Measurements from ENCODE around the gene CYFIP2. TPM values are rescaled to one million over a fixed set of nuclear protein-coding genes. Genes with fewer than 3 reads are reported as not detected.

CYFIP2 gene
- total RNA-seq, 2 donors from 2014 or later, result 17.8 to 25.2 TPM

- TF ChIP-seq POLR2A (IDR thresholded peaks at IDR 0.05), result no peak
- TF ChIP-seq, protein P1, sequence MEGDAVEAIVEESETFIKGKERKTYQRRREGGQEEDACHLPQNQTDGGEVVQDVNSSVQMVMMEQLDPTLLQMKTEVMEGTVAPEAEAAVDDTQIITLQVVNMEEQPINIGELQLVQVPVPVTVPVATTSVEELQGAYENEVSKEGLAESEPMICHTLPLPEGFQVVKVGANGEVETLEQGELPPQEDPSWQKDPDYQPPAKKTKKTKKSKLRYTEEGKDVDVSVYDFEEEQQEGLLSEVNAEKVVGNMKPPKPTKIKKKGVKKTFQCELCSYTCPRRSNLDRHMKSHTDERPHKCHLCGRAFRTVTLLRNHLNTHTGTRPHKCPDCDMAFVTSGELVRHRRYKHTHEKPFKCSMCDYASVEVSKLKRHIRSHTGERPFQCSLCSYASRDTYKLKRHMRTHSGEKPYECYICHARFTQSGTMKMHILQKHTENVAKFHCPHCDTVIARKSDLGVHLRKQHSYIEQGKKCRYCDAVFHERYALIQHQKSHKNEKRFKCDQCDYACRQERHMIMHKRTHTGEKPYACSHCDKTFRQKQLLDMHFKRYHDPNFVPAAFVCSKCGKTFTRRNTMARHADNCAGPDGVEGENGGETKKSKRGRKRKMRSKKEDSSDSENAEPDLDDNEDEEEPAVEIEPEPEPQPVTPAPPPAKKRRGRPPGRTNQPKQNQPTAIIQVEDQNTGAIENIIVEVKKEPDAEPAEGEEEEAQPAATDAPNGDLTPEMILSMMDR (IDR thresholded peaks at IDR 0.05), result no peak
- no peak for TF ChIP-seq POLR2AphosphoS5 (IDR thresholded peaks at IDR 0.05)
- no peaks in the 10 kb centered on the region for H3K27me3 ChIP-seq (replicated peaks; ENCODE audit: insufficient read depth)
- H3K4me1 ChIP-seq (replicated peaks), result no peaks in the 10 kb centered on the region
- intact Hi-C loops (cut with DNase I), result no loop called here
- peaks cover 0 to 4% of the 10 kb centered on the region in 2 donors for H3K36me3 ChIP-seq
- H3K4me3 ChIP-seq, result no peak overlapping the region
- H3K9me3 ChIP-seq, result no peaks in the 10 kb centered on the region
- DNase-seq (ENCODE audit: low spot score), result no peak
- 96% methylated on average over 6 of the region's 6 CpGs for WGBS
- no peak overlapping the region for H3K27ac ChIP-seq
Measured at GRCh38 chr5:157357823-157358222, 91.9 kb downstream of the CYFIP2 start.

GRCh38 chr5:157358871-157359270 lies 92.9 kb downstream of the CYFIP2 start:
- H3K27me3 ChIP-seq (replicated peaks; ENCODE audit: insufficient read depth), result no peaks in the 10 kb centered on the region
- no peaks in the 10 kb centered on the region for H3K9me3 ChIP-seq
- WGBS, result 97% methylated on average over 4 of the region's 4 CpGs
- DNase-seq (ENCODE audit: low spot score), result no peak
- H3K36me3 ChIP-seq, result peaks cover 0 to 4% of the 10 kb centered on the region in 2 donors
- H3K27ac ChIP-seq, result no peak overlapping the region
- TF ChIP-seq POLR2AphosphoS5 (IDR thresholded peaks at IDR 0.05), result no peak
- TF ChIP-seq POLR2A (IDR thresholded peaks at IDR 0.05), result no peak
- TF ChIP-seq, protein P1 (IDR thresholded peaks at IDR 0.05), result no peak
- intact Hi-C loops (cut with DNase I), result no loop called here
- H3K4me1 ChIP-seq (replicated peaks), result no peaks in the 10 kb centered on the region
- H3K4me3 ChIP-seq, result no peak overlapping the region

- 97% methylated on average over 2 of the region's 2 CpGs for WGBS
- intact Hi-C loops (cut with DNase I), result no loop called here
Measured at GRCh38 chr5:157359356-157360055, 93.6 kb downstream of the CYFIP2 start.

DNA sequence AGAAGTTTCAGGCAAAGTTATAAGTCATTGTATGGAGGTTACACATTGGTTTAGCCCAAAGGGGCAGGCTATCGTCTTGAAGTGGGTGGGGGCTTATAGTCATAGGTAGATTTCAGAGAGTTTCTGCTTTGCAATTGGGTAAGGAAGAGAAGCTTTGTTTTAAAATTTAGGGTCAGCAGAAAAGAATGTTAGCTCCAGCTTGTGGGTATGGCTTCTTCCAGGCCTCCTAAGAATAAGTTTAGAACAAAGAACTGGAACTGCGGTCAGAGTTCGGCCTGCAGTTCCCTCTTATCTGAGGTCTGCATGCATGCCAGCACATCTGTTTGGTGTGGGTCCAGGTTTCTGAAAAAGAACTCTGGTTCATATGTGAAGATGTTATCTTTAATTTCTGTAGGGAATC lies 96.1 kb downstream of the CYFIP2 start:
- H3K9me3 ChIP-seq, result no peaks in the 10 kb centered on the region
- 66% methylated on average over 3 of the region's 3 CpGs for WGBS
- TF ChIP-seq, protein P1 (IDR thresholded peaks at IDR 0.05), result no peak
- TF ChIP-seq POLR2AphosphoS5 (IDR thresholded peaks at IDR 0.05), result no peak
- no peak for TF ChIP-seq POLR2A (IDR thresholded peaks at IDR 0.05)
- no peak for DNase-seq (ENCODE audit: low spot score)
- H3K27me3 ChIP-seq (replicated peaks; ENCODE audit: insufficient read depth), result no peaks in the 10 kb centered on the region
- H3K4me3 ChIP-seq, result no peak overlapping the region
- H3K27ac ChIP-seq, result no peak overlapping the region
- no peaks in the 10 kb centered on the region for H3K4me1 ChIP-seq (replicated peaks)
- intact Hi-C loops (cut with DNase I), result no loop called here
- peaks cover 0 to 4% of the 10 kb centered on the region in 2 donors for H3K36me3 ChIP-seq

More at GRCh38 chr5:157359356-157360055, 93.6 kb downstream of the CYFIP2 start:
- Histone ChIP-seq H3K27ac (no peak overlapping the region), H3K36me3 (peaks cover 0 to 4% of the 10 kb centered on the region in 2 donors), H3K4me1 (replicated peaks) (no peaks in the 10 kb centered on the region), H3K9me3 (no peaks in the 10 kb centered on the region), H3K4me3 (no peak overlapping the region), H3K27me3 (replicated peaks; ENCODE audit: insufficient read depth) (no peaks in the 10 kb centered on the region)
- no peak for DNase-seq (ENCODE audit: low spot score)
- TF ChIP-seq, protein P1 (IDR thresholded peaks at IDR 0.05), result no peak
- TF ChIP-seq POLR2A (IDR thresholded peaks at IDR 0.05), result no peak
- no peak for TF ChIP-seq POLR2AphosphoS5 (IDR thresholded peaks at IDR 0.05)

GRCh38 chr5:157362502-157362901 lies 96.6 kb downstream of the CYFIP2 start:
- Histone ChIP-seq H3K4me3 (no peak overlapping the region), H3K27me3 (replicated peaks; ENCODE audit: insufficient read depth) (no peaks in the 10 kb centered on the region), H3K9me3 (no peaks in the 10 kb centered on the region), H3K27ac (no peak overlapping the region), H3K4me1 (replicated peaks) (no peaks in the 10 kb centered on the region), H3K36me3 (peaks cover 0 to 4% of the 10 kb centered on the region in 2 donors)
- intact Hi-C loops (cut with DNase I), result no loop called here
- no peak for DNase-seq (ENCODE audit: low spot score)
- 84% methylated on average over 4 of the region's 4 CpGs for WGBS
- TF ChIP-seq, protein P1 (IDR thresholded peaks at IDR 0.05), result no peak
- TF ChIP-seq POLR2AphosphoS5 (IDR thresholded peaks at IDR 0.05), result no peak
- no peak for TF ChIP-seq POLR2A (IDR thresholded peaks at IDR 0.05)

Measured in prostate gland (tissue), 2 donors.